Stimulated activated CD8-positive, alpha-beta memory T cell treated with anti-CD3 and anti-CD28 coated beads, Interleukin-7, amount 100 ng/mL, for 1 hour (primary cell): ENCODE results near the gene FBXW9.
A peak's percentile ranks its signal among the peaks of the same experiment; 100 is the strongest.
"Not testable (repeated sequence)": the region's sequence is repeated elsewhere in the genome, so short reads cannot be mapped to it uniquely, and the experiment has no call there.

Source experiments
- DNase-seq, 2 donors: peaks; one replicate each; pipeline ENCODE4 v3.0.0-alpha.2; 2020; ENCODE audit warnings: low read depth in 2 of 2

Gene FBXW9

DNA sequence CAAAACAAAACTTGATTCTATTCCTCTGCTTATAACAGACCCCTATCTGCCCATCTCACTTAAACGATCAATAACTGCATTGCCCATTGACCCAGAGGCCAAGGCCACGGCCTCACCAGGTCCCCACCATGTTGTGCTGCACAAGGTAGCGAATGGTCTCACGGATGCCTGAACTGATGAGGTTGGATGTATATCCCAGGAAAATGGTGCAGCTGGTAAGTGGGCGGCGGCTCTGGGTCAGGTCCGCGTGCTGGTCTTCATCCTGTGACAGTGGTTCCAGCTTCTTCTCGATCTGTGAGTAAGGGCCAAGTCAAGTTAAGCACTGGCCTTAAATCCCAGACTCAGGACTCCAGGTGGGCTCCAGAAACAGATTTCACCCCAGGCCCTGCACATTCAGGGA lies 16.4 kb downstream of the FBXW9 start:
- no peak for DNase-seq

DNA sequence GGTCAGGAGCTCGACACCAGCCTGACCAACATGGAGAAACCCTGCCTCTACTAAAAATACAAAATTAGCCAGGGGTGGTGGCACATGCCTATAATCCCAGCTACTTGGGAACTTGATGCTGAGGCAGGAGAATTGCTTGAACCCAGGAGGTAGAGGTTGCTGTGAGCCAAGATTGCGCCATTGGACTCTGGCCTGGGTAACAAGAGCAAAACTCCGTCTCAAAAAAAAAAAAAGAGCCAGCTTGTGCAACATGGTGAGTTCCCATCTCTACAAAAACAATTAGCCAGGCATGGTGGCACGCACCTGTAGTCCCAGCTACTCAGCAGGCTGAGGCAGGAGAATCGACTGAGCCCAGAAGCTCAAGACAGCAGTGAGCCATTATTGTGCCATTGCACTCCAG lies 18.4 kb downstream of the FBXW9 start:
- DNase-seq, result not testable (repeated sequence)

DNA sequence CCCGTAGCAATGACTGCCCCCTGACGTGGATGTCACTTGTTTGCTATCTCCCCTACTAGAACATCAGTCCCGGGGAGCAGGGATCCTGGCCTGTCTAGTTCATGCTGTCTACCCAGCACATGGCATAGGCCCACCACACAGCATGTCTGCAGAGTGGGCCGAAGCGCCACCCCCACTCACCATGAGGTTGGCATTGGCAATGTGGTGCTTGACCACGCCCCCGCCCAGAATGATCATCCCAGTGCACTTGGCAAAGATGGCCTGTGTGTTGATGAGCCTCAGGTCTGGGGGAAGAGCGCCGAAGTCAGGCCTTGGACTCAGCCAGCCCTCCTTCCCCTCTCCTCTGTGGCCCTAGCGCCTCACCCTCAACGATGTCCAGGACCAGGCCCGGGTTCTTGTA lies 19.5 kb downstream of the FBXW9 start:
- no peak for DNase-seq

DNA sequence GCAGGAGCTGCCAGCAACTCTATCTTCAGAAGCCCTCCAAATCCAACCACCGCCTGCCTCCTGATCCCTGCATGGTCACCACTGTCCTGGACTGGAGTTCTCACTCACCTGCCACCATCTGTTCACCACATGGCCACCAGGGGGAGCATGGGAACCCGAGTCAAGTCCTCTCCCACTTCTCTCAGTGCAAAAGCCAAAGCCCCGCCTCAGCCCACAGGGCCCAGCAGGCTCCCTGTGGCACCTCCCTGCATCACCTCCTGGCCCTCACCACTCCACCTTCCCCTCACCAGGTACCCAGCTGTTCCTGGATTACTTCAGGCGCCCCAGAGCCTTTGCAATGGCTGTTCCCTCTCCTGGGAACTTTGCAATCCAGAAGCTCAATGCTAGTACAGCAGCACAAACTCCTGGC lies 20.0 kb downstream of the FBXW9 start:
- peak; percentile 66 to 81 for DNase-seq

DNA sequence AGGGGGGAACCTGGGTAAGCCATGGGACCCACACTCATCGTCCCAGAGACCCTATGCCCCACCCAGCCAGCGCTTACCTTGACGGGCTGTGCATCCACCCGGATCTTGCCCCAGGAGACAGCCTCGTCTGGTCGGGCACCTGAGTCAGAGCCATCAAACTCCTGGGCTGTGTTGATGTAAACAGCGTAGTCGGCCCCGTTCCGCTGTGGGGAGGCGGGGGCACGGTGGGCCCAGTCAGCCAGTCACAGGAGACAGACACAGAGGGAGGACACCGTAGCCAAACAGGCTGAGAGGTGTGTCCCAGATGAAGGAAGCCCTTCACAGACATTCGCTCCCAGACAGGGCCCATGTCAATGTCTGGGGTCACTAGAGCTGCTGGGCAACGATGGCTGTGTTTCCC lies 20.5 kb downstream of the FBXW9 start:
- no peak for DNase-seq

DNA sequence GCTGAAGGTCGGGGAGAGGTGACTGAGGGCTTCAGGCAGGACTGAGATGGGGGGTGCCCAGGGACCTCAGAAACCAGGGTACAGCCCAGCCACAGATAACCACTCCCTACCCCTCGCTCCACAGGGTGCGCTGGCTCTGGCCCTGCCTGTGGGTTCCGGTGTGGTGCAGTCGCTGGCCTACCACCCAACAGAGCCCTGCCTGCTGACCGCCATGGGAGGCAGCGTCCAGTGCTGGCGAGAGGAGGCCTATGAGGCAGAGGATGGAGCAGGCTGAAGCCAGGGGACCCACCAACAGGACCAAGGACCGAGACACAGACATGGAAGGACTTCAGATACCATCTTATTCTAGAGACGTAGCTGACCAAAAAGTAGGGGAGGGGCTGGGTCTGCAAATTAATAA lies 21.0 kb downstream of the FBXW9 start:
- DNase-seq, result no peak

DNA sequence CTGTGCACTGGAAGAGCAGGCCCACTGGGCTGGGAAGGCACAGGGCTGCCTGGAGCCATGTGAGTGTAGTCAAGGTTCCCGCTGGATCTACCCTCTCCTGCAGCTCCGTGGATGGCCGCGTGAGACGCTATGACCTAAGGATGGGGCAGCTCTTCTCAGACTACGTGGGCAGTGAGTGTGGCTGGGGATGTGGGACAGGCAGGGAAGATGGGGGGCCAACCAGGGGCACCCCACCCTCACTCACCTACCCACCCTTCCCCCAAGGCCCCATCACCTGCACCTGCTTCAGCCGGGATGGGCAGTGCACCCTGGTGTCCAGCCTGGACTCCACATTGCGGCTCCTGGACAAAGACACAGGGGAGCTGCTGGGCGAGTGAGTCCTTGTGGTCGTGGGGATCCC lies 23.7 kb downstream of the FBXW9 start:
- no peak for DNase-seq

DNA sequence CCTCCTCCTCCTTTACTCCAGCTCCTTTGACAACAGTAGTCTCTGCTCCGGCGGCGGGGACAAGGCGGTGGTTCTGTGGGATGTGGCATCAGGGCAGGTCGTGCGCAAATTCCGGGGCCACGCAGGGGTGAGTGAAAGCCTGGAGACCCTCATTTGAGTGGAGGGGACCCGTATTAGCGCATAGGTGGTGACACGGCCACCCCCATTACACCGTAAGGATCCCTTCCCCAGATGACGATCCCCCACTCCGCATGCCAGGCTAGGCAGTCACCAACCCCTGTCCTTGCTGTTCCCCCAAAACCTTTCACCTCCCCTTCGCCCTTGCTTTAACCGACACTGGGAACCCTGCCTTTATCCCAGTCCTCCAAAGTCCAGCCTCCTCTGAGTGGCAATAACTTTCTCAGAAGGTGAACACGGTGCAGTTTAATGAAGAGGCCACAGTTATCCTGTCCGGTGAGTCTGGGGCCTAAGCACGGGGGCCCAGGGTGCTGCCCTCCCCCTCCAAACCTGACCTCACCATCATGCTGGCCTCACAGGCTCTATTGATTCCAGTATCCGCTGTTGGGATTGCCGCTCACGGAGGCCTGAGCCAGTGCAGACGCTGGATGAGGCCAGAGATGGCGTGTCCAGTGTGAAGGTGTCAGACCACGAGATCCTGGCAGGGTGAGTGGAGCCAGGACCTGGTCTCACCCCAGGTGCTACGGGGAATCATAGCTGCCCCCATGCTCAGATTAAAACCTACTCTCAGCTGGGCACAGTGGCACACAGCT lies 26.1 kb downstream of the FBXW9 start:
- DNase-seq, result no peak

DNA sequence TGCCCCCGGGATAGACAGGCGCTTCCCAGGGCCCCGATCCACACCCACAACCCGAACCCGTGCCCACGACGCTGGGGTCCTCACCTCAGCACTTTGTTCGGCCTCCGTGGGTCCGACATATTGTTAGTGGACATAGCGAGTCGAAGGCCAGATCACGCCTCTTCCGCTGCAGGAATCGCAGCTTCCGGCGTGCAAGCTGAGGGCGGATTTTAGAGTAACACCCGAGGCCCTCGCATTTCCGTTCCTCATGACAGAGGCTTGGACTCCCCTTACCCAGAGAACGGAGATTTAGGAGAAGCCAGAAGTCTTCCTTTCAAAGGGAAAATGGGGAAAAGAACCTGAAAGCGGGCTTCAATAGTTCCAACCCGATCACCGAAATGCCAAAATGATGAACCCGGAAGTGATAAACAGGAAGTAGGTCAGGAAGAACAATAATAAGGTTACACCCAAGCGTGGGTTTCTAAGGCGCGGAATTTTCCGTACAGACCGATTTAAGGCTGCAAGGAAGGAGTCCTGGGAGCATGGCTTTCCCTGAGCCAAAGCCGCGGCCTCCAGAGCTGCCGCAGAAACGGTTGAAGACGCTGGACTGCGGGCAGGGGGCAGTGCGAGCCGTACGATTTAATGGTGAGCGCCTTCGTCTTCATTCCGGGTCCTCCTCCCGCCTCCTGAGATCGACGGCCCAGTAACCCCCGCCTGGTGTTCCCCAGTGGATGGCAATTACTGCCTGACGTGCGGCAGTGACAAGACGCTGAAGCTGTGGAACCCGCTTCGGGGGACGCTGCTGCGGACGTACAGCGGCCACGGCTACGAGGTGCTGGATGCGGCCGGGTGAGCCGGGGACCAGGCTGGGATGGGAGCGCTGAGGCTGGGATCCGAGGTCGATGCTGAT lies 26.9 kb downstream of the FBXW9 start:
- DNase-seq, result peak; percentile 48 to 60

DNA sequence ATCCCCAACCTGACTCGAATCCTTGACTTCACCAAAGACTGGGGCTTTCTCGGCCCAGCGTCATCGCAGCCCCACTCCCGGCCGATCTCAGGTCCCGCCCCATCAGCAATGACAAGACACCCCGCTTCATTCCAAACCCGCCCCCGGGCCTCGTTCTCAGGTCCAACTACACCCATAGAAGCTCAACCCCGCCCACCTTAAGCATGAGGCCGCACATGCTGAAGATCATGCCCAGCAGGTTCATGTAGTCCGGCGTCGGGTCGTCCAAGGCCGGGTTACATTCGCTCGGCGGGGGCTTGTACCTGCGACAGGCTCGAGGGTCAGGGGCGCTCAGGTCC lies 27.5 kb downstream of the FBXW9 start:
- DNase-seq, result peak in 1 of 2 donors; percentile 30

DNA sequence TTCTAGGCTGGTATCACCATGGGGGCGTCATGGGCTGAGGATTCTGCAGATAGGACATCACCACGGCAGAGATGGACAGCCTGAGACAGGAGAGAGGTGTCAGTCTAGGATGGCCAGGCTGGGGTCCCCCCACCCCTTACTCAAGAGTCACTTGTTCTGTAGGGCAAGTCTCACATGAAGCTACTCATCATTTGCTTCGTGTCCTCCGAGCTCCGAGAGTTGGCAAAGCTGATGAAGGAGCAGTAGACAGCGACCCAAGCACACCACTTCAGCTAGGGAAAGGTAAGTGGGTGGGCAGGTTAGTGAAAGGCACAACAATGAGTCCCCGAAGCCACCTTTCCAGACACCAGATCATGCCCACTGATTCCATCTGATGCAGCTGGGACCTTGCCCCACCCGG lies 28.1 kb downstream of the FBXW9 start:
- DNase-seq, result no peak

DNA sequence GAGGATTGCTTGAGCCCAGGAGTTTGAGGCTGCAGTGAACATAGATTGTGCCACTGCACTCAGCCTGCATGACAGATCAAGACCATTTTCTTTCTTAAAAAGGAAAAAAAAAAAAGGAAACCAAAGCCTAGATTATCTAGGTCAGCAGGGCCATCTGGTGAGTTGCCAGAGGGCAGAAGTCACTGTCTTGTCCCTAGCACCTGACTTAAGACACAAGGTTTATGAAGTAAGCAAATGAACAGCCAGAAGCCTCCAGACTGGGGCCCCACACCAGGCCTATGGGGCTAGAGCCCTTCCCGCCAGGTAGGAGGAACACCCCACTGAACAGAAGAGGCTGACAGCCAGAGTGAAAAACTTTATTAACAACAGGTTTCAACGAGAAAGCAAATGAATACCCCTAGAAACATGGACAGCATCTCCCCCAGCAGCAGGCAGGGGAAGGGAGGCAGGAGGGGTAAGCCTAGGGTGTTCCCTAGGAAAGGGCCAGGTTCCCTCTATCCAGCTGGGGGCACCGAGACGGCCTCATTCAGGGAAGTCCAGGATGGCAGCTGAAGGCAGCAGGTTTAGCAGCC lies 28.6 kb downstream of the FBXW9 start:
- no peak for DNase-seq

DNA sequence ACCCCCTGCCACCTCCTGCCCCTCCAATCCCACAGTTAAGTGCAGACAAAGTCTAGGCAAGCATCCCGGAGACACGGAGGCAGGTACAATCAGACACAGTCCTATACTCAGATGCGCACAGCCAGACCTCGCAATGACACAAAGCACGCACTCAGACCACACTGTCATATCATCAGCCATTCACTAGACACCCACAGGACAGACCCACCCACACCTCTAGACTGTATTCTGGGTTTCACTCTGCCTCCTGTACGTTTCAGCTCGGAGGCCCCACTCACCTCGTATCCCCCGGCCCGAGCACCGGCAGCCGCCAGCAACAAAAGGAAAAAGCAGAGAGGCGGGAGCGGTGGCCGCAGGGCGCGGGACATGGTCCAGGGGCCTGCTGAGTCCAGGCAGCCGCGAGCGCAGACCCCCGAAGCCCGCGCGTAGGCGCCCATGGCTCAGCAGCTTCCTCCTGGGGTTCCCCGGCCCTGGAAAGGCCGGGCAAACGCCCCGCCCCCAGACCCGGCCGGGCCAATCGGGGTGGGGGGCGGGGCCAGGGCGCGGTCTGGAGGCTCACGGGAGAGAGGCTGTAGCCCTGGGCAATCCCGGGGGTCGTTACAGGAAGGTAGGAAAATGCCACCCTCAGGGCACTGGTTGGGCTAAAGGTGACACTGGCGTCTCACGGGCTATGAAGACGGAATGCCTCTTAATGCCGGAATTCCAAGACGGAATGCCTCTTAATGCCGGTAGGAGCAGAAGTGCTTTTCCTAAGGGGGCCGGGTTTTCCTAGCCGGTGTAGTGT lies 30.0 kb downstream of the FBXW9 start, which contains the start of the genes MAN2B1 and WDR83:
Gene MAN2B1, minus strand, starts transcription at position 478 of the 784 bp plus-strand sequence. Its CDS starts 41 bp downstream, at position 437.
Gene WDR83, plus strand, starts transcription at position 543 of the 784 bp plus-strand sequence. CDS start 2,984 bp downstream, outside the sequence.
- DNase-seq, result peak; percentile 48 to 54

DNA sequence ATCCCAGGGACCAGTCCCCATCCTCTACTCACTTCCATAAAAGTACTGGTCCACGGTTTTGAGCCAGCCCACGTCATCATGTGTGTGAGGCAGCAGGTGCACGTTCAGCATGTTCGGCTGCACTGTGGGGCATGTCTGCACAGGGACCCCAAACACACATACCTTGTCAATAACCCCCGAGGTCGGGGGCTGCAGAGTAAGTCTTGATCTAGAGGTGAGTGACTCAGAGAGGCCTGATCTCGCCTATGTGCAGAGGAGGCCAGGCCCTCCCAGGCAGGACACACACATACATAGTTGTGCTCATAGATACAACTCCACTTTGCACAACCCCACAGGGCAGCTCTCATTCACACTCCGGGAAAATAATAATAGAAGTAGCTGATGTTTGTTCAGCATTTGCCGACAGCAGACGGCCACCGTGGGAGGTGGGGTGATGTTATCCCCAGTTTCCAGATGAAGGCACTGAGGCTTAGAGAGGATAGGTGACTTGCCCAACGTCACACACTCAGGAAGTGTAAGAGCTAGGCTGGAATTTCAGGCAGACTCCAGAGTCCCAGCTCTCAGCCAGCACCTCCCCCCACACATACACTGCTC lies 30.7 kb downstream of the FBXW9 start:
- no peak for DNase-seq

DNA sequence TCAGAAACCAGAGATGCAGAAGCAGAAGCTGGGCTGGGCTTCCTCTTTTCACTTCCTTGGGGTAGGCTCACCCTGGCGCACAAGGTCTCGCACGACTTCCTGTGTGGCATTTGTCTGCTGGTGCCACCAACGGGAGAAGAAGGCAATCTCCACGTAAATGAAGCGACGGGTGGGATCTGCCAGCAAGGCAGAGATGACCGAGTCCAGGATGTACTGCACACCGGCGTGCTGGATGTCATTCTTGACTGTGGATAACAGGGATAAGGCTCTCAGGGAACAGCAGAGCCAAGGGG lies 31.2 kb downstream of the FBXW9 start:
- no peak for DNase-seq

DNA sequence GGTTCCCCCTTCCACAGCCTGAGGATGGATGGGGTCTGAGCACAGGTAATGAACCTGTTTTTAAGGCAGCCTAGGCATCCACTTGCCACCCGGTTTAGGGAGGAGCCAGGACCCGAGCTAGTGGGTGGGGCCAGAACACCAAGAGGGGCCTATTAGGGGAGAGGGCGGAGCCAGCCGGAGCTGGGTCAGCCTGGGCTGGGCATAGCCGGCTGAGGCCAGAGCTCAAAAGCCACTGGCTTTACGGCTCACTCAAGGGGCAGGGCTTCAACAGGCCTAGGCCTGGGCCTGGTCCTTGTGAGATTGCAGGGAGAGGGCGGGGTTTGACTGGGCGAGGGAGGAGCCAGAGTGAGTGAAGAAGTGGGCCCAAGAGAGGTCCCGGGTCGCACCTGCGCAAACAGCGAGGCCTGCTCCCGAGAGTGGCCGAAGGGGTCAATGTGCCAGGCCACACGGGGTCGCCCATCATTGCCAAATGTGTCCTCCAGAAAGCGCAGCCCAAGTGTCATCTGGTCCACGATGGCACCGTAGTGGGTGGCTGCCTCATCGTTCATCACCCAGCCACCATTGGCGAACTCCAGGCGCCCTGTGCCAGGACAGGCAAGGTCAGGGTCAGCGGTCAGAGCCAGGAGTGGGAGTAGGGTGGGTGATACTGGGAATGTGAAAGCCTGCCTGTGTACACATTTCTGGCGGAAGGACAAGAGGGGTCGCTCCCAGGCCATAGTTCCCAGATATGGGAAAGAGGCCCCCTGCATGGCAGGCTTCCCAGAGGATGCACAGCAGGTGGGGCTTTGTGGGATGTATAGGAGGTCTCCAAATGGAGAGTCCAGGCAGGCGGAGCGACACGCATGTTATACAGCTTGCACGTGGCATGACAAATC lies 31.8 kb downstream of the FBXW9 start:
- DNase-seq, result no peak

DNA sequence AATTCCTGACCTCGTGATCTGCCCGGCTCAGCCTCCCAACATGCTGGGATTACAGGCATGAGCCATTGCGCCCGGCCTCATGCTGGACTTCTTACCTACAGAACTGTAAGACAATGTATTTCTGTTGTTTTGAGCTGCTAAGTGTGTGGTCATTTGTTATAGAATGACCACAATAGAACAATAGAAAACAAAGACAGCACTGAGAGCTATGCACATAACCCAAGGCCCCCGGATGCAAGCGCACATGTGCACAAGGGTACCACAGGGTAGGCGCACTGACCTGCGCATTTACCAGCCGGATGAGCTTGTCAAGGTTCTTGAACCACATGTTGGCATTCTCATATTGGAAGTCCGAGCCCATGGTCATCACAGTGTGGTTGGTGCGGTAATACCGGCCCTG lies 35.5 kb downstream of the FBXW9 start:
- DNase-seq, result no peak

DNA sequence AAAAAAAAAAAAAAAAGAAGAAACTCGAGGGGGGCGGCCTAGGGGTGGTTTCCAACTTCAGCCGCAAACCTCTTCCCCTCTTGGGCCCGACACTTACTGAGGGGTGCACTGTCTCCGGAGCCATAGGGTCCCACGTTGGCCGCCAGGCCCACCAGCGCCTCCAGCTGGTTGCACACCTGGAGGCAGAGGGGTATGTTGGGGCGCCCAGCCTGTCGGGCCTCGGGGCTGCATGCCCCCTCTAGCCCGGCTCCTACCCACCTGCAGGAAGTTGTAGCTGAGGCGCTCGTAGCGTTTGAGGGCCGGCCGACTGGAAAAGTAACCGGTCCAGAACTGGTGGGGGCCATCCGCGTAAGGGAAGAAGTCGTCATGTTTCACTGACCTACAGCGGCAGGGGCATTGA lies 38.5 kb downstream of the FBXW9 start:
- no peak for DNase-seq

DNA sequence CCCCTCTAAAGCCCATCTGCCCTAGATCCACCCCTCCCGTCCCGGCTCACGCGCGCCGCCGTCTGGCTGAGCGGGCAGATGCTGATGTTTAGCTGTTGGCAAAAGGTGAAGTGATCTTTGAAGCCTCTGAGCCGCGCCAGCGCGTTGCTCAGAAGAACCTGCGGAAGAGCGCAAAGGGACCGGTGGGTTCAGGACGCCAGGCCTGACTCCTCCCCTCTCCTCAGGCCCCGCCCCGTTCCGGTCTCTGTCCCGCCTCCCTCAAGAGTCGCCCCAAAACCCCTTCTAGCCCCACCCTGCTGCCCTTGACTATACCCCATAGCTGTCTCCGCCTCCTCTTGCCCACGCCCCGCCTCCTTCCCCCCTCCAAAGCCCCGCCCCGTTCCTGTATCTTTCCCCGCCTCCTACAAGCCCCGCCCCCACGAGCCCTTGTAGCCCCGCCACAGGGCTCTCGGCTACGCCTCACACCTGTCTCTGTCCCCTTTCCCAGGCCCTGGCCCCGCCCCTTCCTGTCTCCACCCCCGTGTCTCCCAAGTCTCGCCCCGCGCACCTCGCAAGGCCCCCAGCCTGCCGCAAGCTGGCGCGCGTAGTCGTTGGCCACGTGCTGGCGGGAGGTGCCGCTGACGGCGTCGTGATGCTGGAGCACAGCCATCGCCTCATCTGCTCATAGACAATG lies 39.4 kb downstream of the FBXW9 start:
- no peak for DNase-seq

DNA sequence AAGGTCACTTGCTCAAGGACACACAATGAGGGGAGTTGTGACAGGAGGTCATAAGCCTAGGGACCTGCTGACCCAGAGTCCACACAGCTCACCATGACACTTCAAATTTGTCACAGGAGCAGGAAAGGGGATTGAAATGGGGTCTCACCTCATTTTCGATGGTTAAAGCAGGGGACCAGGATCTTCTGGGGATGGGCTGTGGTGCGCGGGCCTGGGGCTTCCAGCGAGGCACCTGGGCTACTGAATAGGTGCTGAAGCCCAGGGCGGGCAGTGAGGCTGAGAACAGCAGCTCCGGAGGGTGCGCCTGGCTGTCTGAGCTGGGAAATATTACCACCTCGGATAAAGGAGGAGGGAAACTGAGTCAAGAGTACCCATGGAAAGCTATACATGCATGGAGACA lies 40.9 kb downstream of the FBXW9 start:
- no peak for DNase-seq
